ENCODE results near the gene KMT5B. TPM values are rescaled to one million over a fixed set of nuclear protein-coding genes. Genes with fewer than 3 reads are reported as not detected.
A peak's percentile ranks its signal among the peaks of the same experiment; 100 is the strongest.
"Not testable (repeated sequence)": the region's sequence is repeated elsewhere in the genome, so short reads cannot be mapped to it uniquely, and the experiment has no call there.

Gene KMT5B
- polyA plus RNA-seq (ENCODE audit: insufficient read length in 4 of 4): 10 to 100 TPM; 66.5 to 81.5 (median 77.6) TPM

DNA sequence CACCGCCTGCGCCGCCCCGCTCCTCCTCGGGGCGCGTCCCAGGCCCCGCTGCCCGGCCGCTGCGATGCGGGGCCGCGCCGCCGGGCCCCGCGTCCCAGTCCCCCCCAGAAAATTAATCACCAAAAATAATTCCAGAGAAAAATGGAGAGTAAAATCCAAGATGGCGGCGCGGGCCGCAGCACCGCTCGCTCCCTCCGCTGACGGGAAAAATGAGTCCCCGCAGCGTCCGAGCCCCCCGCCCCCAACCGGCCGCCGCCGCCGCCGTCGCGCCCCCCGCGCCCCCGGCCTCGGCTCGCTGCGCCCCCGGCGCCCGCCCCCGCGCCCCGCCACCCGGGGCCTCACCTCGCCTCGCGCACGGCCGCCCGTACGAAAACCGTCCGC is at the start of gene KMT5B:
KMT5B (minus strand) TSS at position 162 of the 381 bp plus-strand sequence. CDS start 23,220 bp downstream, outside the sequence.
- no peak for DNase-seq (ENCODE audit: low read depth in 4 of 4, low spot score in 2 of 4)

GRCh38 chr11:68262544-68262827 is 49.4 kb upstream of the KMT5B start:
- no peak for DNase-seq (ENCODE audit: low read depth in 4 of 4, low spot score in 2 of 4)

DNA sequence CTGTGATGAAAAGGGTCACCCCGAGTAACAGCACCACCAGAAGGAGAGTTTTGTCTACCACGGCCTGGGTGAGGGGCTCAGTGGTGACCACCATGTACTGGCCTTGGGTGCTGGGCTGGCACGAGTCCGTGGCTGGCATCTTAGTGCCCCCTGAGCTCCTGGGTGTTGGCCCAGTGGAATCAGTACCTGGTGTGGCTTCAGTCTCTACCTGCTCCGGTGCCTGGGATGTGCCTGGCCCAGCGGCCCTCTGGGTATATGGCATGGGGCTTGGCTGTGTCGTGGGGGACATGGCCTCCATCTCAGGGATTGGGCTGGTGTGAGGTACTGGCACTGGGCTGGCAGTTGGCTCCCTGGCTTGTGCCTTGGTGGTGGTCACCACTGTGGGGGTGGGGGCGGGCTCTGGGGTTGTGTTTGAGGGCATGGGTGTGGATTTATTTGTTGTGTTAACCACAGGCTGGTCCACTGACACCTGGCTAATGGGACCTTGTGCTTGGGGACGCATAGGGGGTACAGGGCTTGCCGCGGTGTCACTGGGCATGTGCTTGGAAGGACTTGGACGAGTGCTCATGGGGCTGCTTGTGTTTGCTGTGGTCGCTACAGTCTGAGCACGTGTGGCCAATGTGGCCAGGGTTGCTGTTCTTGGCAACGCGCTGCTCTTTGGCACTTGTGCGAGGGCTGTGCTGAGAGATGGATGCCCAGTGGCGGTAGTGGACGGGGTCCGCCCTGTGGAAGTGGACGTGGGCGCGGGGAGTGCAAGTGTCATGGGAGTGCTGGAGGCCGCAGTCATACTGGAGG is 48.9 kb upstream of the KMT5B start:
- DNase-seq (ENCODE audit: low read depth in 4 of 4, low spot score in 2 of 4): no peak

DNA sequence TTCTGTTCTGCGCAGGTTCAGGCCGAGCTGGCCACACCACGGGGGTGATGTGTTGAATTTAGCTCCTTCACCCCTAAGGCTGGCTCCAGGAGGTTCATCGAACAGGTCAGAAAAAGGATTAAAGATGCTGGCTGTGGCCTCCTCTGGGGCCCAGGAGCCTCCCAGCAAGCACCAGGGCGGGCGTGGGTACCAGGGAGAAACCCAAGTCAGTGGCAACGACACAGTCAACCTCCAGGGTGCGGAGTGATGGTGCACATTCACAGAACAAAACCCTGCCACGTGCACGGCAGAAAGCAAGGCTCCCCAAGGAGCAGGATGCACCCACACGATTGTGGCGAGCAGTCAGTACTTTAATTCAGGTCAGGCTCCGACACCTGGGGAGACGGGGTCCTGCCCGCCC is 47.9 kb upstream of the KMT5B start:
- DNase-seq (ENCODE audit: low read depth in 4 of 4, low spot score in 2 of 4): no peak

GRCh38 chr11:68260484-68260883 is 47.4 kb upstream of the KMT5B start:
- no peak for DNase-seq (ENCODE audit: low read depth in 4 of 4, low spot score in 2 of 4)

- no peak for DNase-seq (ENCODE audit: low read depth in 4 of 4, low spot score in 2 of 4)
These were observed 46.2 kb upstream of the KMT5B start for GRCh38 chr11:68259122-68259959.

DNA sequence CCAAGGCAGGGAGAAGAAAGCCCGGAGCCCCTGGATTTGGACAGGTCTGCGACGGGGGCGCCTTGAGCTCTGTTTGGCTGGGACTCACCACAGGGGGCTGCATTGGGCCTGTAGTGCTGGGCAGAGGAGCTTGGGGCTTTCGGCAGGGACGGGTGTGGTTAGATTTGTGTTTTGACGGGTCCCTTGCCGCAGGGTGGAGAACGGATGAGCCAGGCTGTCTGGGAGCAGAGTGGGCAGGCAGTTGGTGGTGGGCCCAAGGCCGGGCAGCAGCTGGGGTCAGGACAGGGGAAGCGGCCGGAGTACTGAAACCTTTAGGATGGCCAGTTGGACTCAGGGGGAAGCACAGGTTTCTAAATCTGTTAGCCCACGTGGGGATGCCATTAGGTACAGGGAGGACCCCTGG is 45.3 kb upstream of the KMT5B start:
- DNase-seq (ENCODE audit: low read depth in 4 of 4, low spot score in 2 of 4): no peak

GRCh38 chr11:68257477-68258362 is 44.6 kb upstream of the KMT5B start:
- DNase-seq (ENCODE audit: low read depth in 4 of 4, low spot score in 2 of 4): peak; percentile 39 to 86 (median 68)

DNA sequence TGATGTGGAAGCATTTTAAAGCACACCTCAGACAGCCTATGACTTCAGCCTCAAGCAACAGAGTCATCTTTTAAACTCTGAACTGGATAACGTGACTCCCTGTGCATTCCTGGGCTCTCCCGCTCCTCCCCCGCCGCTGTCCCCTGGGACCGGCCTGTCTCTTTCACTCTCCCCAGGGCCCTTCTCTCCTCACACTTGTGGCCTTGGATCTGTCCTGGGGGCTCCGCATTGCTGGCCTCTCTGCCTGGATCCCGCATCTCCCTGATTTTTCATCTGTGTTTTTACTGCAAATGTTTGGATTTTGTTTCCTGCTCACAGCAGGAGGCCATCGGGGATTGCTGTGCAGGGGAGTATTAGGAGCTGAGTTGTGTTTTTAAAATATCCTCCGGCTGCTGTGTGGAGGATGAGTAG is 43.2 kb upstream of the KMT5B start:
- peak; percentile 15 to 31 (median 22) for DNase-seq (ENCODE audit: low read depth in 4 of 4, low spot score in 2 of 4)

GRCh38 chr11:68255526-68255925 is 42.4 kb upstream of the KMT5B start:
- DNase-seq (ENCODE audit: low read depth in 4 of 4, low spot score in 2 of 4): no peak

- no peak for DNase-seq (ENCODE audit: low read depth in 4 of 4, low spot score in 2 of 4)
These were observed 41.3 kb upstream of the KMT5B start for GRCh38 chr11:68254421-68254820.

DNA sequence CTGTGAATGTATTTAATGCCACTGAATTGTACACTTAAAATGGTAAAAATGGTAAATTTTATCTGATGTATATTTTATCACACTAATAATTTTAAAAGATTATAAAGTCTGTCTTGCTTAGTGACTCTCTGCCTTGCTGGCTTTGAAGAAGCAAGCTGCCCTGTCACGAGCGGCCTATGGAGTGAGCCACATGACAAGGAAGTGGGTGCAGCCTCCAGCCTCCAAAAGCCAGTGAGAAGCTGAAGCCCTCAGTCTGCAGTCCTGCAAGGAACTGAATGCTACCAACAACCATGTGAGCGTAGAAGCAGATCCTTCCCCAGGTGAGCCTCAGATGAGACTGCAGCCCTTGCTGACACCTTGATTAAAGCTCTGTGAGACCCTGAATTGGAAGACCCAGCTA is 38.7 kb upstream of the KMT5B start:
- DNase-seq (ENCODE audit: low read depth in 4 of 4, low spot score in 2 of 4): no peak

- not testable (repeated sequence) for DNase-seq (ENCODE audit: low read depth in 4 of 4, low spot score in 2 of 4)
These were observed 31.8 kb upstream of the KMT5B start for GRCh38 chr11:68244912-68245311.

- not testable (repeated sequence) for DNase-seq (ENCODE audit: low read depth in 4 of 4, low spot score in 2 of 4)
These were observed 30.8 kb upstream of the KMT5B start for GRCh38 chr11:68243847-68244246.

- DNase-seq (ENCODE audit: low read depth in 4 of 4, low spot score in 2 of 4): no peak
These were observed 29.5 kb upstream of the KMT5B start for GRCh38 chr11:68242616-68243015.

GRCh38 chr11:68231621-68232020 is 18.5 kb upstream of the KMT5B start:
- no peak for DNase-seq (ENCODE audit: low read depth in 4 of 4, low spot score in 2 of 4)

- DNase-seq (ENCODE audit: low read depth in 4 of 4, low spot score in 2 of 4): no peak
These were observed 16.5 kb upstream of the KMT5B start for GRCh38 chr11:68229601-68230000.

DNA sequence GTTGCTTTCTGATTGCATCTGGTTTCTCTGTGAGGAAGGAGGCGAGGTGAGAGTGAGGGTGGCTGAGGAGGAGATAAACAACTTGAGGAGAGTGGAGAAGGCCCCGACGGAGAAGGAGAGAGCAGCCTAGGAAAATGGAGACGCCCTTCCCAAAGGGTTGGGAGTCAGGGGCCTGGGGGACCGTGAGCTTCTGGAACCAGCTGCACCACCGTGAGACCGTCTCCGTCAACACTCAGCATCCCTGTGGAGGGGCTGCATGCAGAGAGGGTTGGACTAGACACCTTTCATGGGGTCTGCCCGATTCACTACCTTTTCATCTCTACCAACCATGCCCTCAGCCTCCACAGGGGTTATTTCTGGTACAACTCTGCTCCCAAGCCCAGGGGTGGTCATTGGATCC is 13.3 kb upstream of the KMT5B start:
- DNase-seq (ENCODE audit: low read depth in 4 of 4, low spot score in 2 of 4): no peak

DNA sequence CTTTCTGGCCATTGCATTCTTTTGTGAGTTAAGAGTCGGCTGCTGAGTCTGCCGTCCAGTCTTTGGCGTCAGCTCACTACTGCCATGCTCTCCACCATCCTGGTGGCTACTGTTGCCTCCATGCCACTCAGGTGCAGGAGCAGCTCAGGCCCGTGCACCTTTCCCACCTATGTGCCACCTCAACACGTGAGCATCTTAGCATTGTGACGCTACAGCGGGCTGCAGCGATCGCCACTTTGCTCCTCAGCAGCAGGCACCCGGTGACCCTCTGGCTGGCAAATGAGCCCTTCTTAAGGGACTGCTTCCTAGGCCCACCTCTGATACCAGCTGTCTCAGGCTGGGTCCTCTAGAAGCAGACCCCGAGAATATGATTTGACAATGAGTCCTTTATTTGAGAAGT is 11.5 kb upstream of the KMT5B start:
- no peak for DNase-seq (ENCODE audit: low read depth in 4 of 4, low spot score in 2 of 4)

DNA sequence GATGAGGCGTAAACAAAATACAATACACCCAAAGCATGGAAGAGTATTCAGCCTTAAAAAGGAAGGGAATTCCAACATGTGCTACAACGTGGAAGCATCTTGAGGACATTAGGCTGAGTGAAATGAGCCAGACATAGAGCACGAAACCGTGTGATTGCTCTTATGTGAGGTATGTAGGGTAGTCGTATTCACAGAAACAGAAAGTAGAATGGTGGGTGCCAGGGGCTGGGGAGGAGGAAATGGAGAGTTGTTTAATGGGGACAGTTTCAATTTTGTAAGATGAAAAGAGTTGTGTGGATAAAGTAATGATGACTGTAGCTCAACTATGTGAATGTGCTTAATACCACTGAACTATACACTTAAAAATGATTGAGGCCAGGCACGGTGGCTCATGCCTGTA is 10.2 kb upstream of the KMT5B start:
- DNase-seq (ENCODE audit: low read depth in 4 of 4, low spot score in 2 of 4): no peak

DNA sequence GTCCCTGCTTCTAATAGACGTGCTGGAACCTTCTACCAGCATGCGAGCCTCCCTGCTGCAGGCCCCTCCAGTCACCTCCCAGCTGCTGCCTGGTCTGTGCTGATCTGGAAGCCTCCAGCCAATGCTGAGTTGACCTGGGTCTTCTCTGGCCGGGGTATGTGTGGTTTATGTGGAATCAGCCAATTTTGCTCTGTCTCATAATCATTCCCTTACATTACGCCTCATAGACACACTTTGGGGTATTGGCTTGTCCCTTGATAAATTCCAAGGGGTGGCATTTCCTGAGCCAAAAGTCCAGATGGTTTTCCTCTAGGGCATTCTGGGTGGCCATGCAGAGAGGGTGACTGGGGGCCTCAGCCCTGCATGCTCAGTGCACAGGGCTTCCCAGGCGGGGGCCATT is 8.3 kb upstream of the KMT5B start:
- DNase-seq (ENCODE audit: low read depth in 4 of 4, low spot score in 2 of 4): no peak

Data from left renal cortex interstitium (tissue), 4 donors.